SJSA1 (cell line): Measurements from ENCODE around the gene TMEM259. TPM values are rescaled to one million over a fixed set of nuclear protein-coding genes. Genes with fewer than 3 reads are reported as not detected.

Experiments
- DNase-seq, 2 experiments: peaks; one replicate each; pipeline ENCODE4 v3.0.0-alpha.2; 2015 to 2020; ENCODE audit warnings: low spot score in 2 of 2, low read depth in 1 of 2
- H3K27ac ChIP-seq: fragments of 250-450 bp; sonication (Bioruptor Pico); 2 replicates; pipeline ENCODE4 v1.5.1; 2020; ENCODE audit warnings: mild to moderate bottlenecking, moderate library complexity
- H3K27me3 ChIP-seq: fragments of 250-450 bp; sonication (Bioruptor Pico); replicated peaks from 2 replicates; pipeline ENCODE4 v1.5.1; 2020; ENCODE audit warnings: mild to moderate bottlenecking, moderate library complexity
- H3K36me3 ChIP-seq: fragments of 250-450 bp; sonication (Bioruptor Pico); 2 replicates; pipeline ENCODE4 v1.5.1; 2020; ENCODE audit warnings: mild to moderate bottlenecking
- H3K4me1 ChIP-seq: fragments of 250-450 bp; sonication (Bioruptor Pico); replicated peaks from 2 replicates; pipeline ENCODE4 v1.6.1; 2021; ENCODE audit warnings: mild to moderate bottlenecking
- H3K4me3 ChIP-seq: fragments of 250-450 bp; sonication (Bioruptor Pico); 2 replicates; pipeline ENCODE4 v1.5.1; 2020; ENCODE audit warnings: mild to moderate bottlenecking
- H3K9me3 ChIP-seq: fragments of 250-450 bp; sonication (Bioruptor Pico); replicated peaks from 2 replicates; pipeline ENCODE4 v1.5.1; 2020; ENCODE audit warnings: mild to moderate bottlenecking
- total RNA-seq: library from RNA; depleted of rRNA; stranded (reverse); fragments of >200 nt; shearing (Covaris generic); gene quantifications from 2 replicates; pipeline ENCODE4 v1.2.3, GENCODE V29; 2014; rRNA removed

Gene TMEM259
- total RNA-seq, 1 experiment from 2014 or later, result 122 TPM

GRCh38 chr19:961866-962620, 58.9 kb downstream of the TMEM259 start:
- no peak for DNase-seq
- no peak overlapping the region for H3K4me3 ChIP-seq
- H3K27ac ChIP-seq, result no peak overlapping the region
- peaks cover 15% of the 10 kb centered on the region for H3K36me3 ChIP-seq
- no peaks in the 10 kb centered on the region for H3K27me3 ChIP-seq
- H3K4me1 ChIP-seq, result no peaks in the 10 kb centered on the region
- 0 out of 2 replicates have a peak, but pooled peaks cover 3% of the 10 kb centered on the region for H3K9me3 ChIP-seq

GRCh38 chr19:960601-960938, 60.4 kb downstream of the TMEM259 start:
- Histone ChIP-seq H3K4me3 (no peak overlapping the region), H3K9me3 (0 out of 2 replicates have a peak, but pooled peaks cover 3% of the 10 kb centered on the region), H3K27ac (no peak overlapping the region), H3K4me1 (no peaks in the 10 kb centered on the region), H3K36me3 (peaks cover 8% of the 10 kb centered on the region), H3K27me3 (no peaks in the 10 kb centered on the region)
- no peak for DNase-seq

- Histone ChIP-seq H3K27ac (no peak overlapping the region), H3K27me3 (no peaks in the 10 kb centered on the region), H3K9me3 (0 out of 2 replicates have a peak, but pooled peaks cover 2% of the 10 kb centered on the region), H3K4me1 (no peaks in the 10 kb centered on the region), H3K4me3 (no peak overlapping the region), H3K36me3 (peaks cover 4% of the 10 kb centered on the region)
- no peak for DNase-seq
These were observed 60.9 kb downstream of the TMEM259 start for GRCh38 chr19:960020-960419.

Other genes with a start within 250 kb of the TMEM259 start
- 177 and 308 TPM in 2 replicates for gene PTBP1, start 223.7 kb downstream of the TMEM259 start, total RNA-seq
- 1.1 and 2.3 TPM in 2 replicates for gene PLPPR3, start 199.2 kb downstream of the TMEM259 start, total RNA-seq
- gene AZU1, start 193.3 kb downstream of the TMEM259 start, total RNA-seq, result not detected in 2 replicates
- not detected in 2 replicates for gene PRTN3, start 180.1 kb downstream of the TMEM259 start, total RNA-seq
- not detected in 2 replicates for gene ELANE, start 168.8 kb downstream of the TMEM259 start, total RNA-seq
- 3.3 and 12.5 TPM in 2 replicates for gene CFD, start 161.5 kb downstream of the TMEM259 start, total RNA-seq
- 17.2 and 18.7 TPM in 2 replicates for gene MED16, start 127.9 kb downstream of the TMEM259 start, total RNA-seq
- gene RNU6-9, start 127.6 kb downstream of the TMEM259 start, total RNA-seq, result not detected in 2 replicates
- 23.9 and 38.2 TPM in 2 replicates for gene R3HDM4, start 107.9 kb downstream of the TMEM259 start, total RNA-seq
- not detected in 2 replicates for gene KISS1R, start 103.8 kb downstream of the TMEM259 start, total RNA-seq
- 4.2 and 8.1 TPM in 2 replicates for gene ARID3A, start 95.1 kb downstream of the TMEM259 start, total RNA-seq
- gene WDR18, start 36.8 kb downstream of the TMEM259 start, total RNA-seq, result 43.2 and 60.5 TPM in 2 replicates
- gene GRIN3B, start 20.7 kb downstream of the TMEM259 start, total RNA-seq, result not detected in 2 replicates
- not detected in 2 replicates for gene RNU6-2, start 399 bp upstream of the TMEM259 start, total RNA-seq
- gene CNN2, start 5.5 kb upstream of the TMEM259 start, total RNA-seq, result 403 and 441 TPM in 2 replicates
- 0.82 and 3.9 TPM in 2 replicates for gene ABCA7, start 19.0 kb upstream of the TMEM259 start, total RNA-seq
- gene ARHGAP45, start 46.0 kb upstream of the TMEM259 start, total RNA-seq, result 0.03 TPM in 1 of 2 replicates, not detected in the other
- gene POLR2E, start 74.3 kb upstream of the TMEM259 start, total RNA-seq, result 143 and 173 TPM in 2 replicates
- 387 and 449 TPM in 2 replicates for gene GPX4, start 82.9 kb upstream of the TMEM259 start, total RNA-seq
- gene SBNO2, start 153.1 kb upstream of the TMEM259 start, total RNA-seq, result 24.8 and 26.2 TPM in 2 replicates
- gene STK11, start 184.7 kb upstream of the TMEM259 start, total RNA-seq, result 61.6 and 70.1 TPM in 2 replicates
- gene CBARP, start 216.9 kb upstream of the TMEM259 start, total RNA-seq, result 0.50 and 1.6 TPM in 2 replicates
- gene ATP5F1D, start 220.6 kb upstream of the TMEM259 start, total RNA-seq, result 42.4 and 68.8 TPM in 2 replicates
- 3.7 and 7.2 TPM in 2 replicates for gene MIDN, start 227.5 kb upstream of the TMEM259 start, total RNA-seq
- gene CIRBP, start 248.2 kb upstream of the TMEM259 start, total RNA-seq, result 314 and 318 TPM in 2 replicates